DOHH2 (cell line): Measurements from ENCODE around the gene NRCAM.

Source experiments
- H3F3A ChIP-seq: fragments of 200-600 bp; sonication (generic), shearing (Covaris generic); 2 replicates; pipeline ENCODE4 v1.6.0; 2016; ENCODE audit warnings: antibody characterized with exemption, mild to moderate bottlenecking; ENCODE audit not compliant: control insufficient read depth, insufficient read depth
- H3K27ac ChIP-seq: fragments of 200-600 bp; sonication (generic); 2 replicates; pipeline ENCODE4 v1.5.1; 2014; ENCODE audit warnings: low read depth, mild to moderate bottlenecking, low read length, moderate library complexity
- H3K27me3 ChIP-seq: fragments of 200-600 bp; sonication (generic); 2 replicates; pipeline ENCODE4 v1.6.1; 2014; ENCODE audit warnings: mild to moderate bottlenecking, low read length, mixed read lengths; ENCODE audit not compliant: control insufficient read depth
- H3K36me3 ChIP-seq: fragments of 200-600 bp; sonication (generic); 2 replicates; pipeline ENCODE4 v1.6.1; 2014; ENCODE audit warnings: mild to moderate bottlenecking, low read length, moderate library complexity, mixed read lengths; ENCODE audit not compliant: control insufficient read depth
- H3K4me1 ChIP-seq: fragments of 200-600 bp; sonication (generic); 2 replicates; pipeline ENCODE4 v1.6.1; 2014; ENCODE audit warnings: mild to moderate bottlenecking, low read length, mixed read lengths; ENCODE audit not compliant: control insufficient read depth
- H3K4me2 ChIP-seq: fragments of 200-600 bp; sonication (generic); 2 replicates; pipeline ENCODE4 v1.6.0; 2014; ENCODE audit warnings: mild to moderate bottlenecking, low read length, moderate library complexity
- H3K4me3 ChIP-seq: fragments of 200-600 bp; sonication (generic); 2 replicates; pipeline ENCODE4 v1.5.1; 2014; ENCODE audit warnings: mild to moderate bottlenecking, low read length, mixed read lengths
- H3K79me2 ChIP-seq: fragments of 200-600 bp; sonication (generic); 2 replicates; pipeline ENCODE4 v1.6.1; 2014; ENCODE audit warnings: mild to moderate bottlenecking, low read length, mixed read lengths; ENCODE audit not compliant: control insufficient read depth
- H3K9me2 ChIP-seq: fragments of 200-600 bp; sonication (generic); replicated peaks from 2 replicates; pipeline ENCODE4 v1.6.1; 2014; ENCODE audit warnings: mild to moderate bottlenecking, low read length, mixed read lengths; ENCODE audit not compliant: control insufficient read depth
- H3K9me3 ChIP-seq: fragments of 200-600 bp; sonication (generic); 2 replicates; pipeline ENCODE4 v1.6.1; 2014; ENCODE audit warnings: antibody characterized with exemption, low read length, mixed read lengths; ENCODE audit not compliant: control insufficient read depth, insufficient read depth
- H4K20me1 ChIP-seq: fragments of 200-600 bp; sonication (generic); 2 replicates; pipeline ENCODE4 v1.6.0; 2014; ENCODE audit warnings: low read depth, mild to moderate bottlenecking, antibody characterized with exemption, low read length, moderate library complexity; ENCODE audit not compliant: control insufficient read depth, insufficient read depth
- EZH2phosphoT487 ChIP-seq: fragments of 200-600 bp; sonication (generic); IDR thresholded peaks from 2 replicates; pipeline ENCODE4 v1.6.1; 2017; ENCODE audit warnings: borderline replicate concordance, mild to moderate bottlenecking, antibody characterized with exemption, low read length, moderate library complexity, mixed read lengths
- TF ChIP-seq, protein P1 (sequence below): fragments of 200-600 bp; sonication (generic); IDR thresholded peaks from one replicate; pipeline ENCODE4 v1.5.1; 2014; ENCODE audit warnings: antibody characterized with exemption, mild to moderate bottlenecking, low read depth, low read length; ENCODE audit not compliant: poor library complexity, severe bottlenecking

The NRCAM gene

DNA sequence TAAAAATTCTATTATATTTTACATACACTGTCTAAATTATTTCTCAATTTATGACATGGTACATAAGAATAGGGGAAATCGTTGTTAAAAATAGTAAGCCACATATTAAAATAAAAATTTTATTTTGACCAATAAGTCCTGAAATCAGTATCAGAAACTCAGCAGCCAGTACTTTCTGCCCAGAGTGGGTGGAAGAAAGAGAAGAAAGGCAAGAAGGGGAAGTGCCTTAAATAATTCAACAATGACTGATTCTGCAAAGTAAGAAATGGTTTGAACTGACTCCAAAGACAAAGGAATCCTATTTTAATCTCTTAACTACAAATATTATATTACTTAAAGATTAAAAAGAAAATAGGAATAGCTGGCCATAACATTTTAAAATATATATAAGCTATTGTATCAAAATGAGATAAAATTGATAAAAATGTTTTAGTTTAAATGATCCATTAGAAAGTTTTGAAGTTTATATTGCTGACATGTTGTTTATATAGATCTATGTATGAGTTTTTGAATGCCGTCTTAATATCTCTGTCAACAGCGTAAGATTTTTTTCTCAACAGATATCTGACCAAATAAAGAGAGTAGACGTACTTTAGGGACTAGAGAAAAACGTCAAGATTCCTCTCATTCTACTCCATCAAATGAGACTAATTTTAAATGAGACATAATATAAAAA lies 30.2 kb upstream of the NRCAM start:
- no peaks in the 10 kb centered on the region for H3F3A ChIP-seq
- H3K27me3 ChIP-seq: no peaks in the 10 kb centered on the region
- H4K20me1 ChIP-seq: no peaks in the 10 kb centered on the region
- no peaks in the 10 kb centered on the region for H3K9me3 ChIP-seq
- no peak overlapping the region for H3K27ac ChIP-seq
- H3K4me2 ChIP-seq: no peak overlapping the region
- peaks cover 9% of the 10 kb centered on the region for H3K4me1 ChIP-seq
- H3K4me3 ChIP-seq: no peak overlapping the region
- no peaks in the 10 kb centered on the region for H3K79me2 ChIP-seq
- no peaks in the 10 kb centered on the region for H3K9me2 ChIP-seq
- TF ChIP-seq EZH2phosphoT487: no peak
- TF ChIP-seq, protein P1, sequence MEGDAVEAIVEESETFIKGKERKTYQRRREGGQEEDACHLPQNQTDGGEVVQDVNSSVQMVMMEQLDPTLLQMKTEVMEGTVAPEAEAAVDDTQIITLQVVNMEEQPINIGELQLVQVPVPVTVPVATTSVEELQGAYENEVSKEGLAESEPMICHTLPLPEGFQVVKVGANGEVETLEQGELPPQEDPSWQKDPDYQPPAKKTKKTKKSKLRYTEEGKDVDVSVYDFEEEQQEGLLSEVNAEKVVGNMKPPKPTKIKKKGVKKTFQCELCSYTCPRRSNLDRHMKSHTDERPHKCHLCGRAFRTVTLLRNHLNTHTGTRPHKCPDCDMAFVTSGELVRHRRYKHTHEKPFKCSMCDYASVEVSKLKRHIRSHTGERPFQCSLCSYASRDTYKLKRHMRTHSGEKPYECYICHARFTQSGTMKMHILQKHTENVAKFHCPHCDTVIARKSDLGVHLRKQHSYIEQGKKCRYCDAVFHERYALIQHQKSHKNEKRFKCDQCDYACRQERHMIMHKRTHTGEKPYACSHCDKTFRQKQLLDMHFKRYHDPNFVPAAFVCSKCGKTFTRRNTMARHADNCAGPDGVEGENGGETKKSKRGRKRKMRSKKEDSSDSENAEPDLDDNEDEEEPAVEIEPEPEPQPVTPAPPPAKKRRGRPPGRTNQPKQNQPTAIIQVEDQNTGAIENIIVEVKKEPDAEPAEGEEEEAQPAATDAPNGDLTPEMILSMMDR: no peak
- H3K36me3 ChIP-seq: peaks cover 12% of the 10 kb centered on the region

DNA sequence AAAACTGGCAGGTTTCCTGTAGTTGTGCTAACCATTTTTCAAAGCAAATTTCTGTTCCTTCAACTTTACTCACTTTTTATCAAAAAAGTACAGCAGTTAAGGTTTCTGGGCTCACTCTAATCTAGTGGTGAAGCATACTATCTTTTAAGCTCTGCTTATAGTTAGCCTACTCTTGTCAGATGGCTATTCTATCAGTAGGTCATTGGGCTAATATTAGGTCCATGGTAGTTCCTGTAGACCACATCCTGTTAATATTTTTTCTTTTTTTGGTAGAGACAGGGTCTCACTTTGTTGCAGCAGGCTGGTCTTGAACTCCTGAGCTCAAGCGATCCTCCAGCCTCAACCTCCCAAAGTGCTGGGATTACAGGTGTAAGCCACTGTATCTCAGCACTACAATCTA lies 27.9 kb upstream of the NRCAM start:
- H3K27ac ChIP-seq: no peak overlapping the region

DNA sequence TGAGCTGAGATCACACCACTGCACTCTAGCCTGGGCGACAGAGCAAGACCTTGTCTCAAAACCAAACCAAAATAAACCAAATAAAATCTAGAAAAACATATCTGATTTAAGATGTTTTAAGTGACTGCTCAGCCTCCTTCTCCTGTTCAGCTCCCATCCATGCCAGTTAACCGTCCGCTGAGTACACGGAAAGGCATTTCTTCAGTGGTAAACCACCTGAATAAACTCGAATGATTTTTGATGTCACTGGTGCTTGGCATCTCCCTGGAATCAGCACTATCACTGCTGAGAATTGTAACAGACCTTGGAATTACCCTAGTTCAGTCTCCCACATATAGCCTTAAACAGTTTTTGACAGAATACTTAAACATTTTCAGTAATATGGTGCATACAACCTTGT lies 24.1 kb upstream of the NRCAM start:
- Histone ChIP-seq H3K4me3 (no peak overlapping the region), H3K27me3 (no peaks in the 10 kb centered on the region), H3K4me1 (peaks cover 9% of the 10 kb centered on the region), H3K9me2 (no peaks in the 10 kb centered on the region), H3K27ac (no peak overlapping the region), H3K9me3 (no peaks in the 10 kb centered on the region), H3F3A (no peaks in the 10 kb centered on the region), H3K4me2 (no peak overlapping the region), H4K20me1 (no peaks in the 10 kb centered on the region), H3K36me3 (peaks cover 16% of the 10 kb centered on the region), H3K79me2 (no peaks in the 10 kb centered on the region)
- TF ChIP-seq, protein P1: no peak
- TF ChIP-seq EZH2phosphoT487: no peak

More for the DNA sequence above, 27.9 kb upstream of the NRCAM start:
- H3K9me3 ChIP-seq: no peaks in the 10 kb centered on the region
- TF ChIP-seq EZH2phosphoT487: no peak
- TF ChIP-seq, protein P1: no peak
- no peaks in the 10 kb centered on the region for H3K27me3 ChIP-seq
- no peak overlapping the region for H3K4me3 ChIP-seq
- no peaks in the 10 kb centered on the region for H3F3A ChIP-seq
- H3K9me2 ChIP-seq: no peaks in the 10 kb centered on the region
- H3K79me2 ChIP-seq: no peaks in the 10 kb centered on the region
- H3K4me2 ChIP-seq: peak overlapping the region; percentile 15; the same call in 1 of the 2 replicates
- no peaks in the 10 kb centered on the region for H4K20me1 ChIP-seq
- H3K36me3 ChIP-seq: peaks cover 12% of the 10 kb centered on the region
- H3K4me1 ChIP-seq: peaks cover 9% of the 10 kb centered on the region

DNA sequence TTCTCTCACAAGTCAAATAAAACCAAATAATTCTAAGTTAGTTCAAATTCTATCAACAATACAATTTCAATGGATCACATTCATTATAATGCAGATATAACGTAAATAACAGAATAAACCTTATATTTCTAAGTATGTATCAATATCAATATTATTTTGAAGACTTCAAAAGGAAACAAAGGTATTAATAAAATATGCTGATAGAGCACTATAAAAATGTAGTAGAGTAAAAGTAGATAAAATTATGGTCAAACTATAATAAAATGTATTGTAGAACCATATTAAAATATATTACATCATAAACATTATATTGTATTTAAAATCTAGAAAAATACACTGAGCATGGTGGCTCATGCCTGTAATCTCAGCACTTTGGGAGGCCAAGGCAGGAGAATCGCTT lies 23.5 kb upstream of the NRCAM start:
- H3K36me3 ChIP-seq: peaks cover 13% of the 10 kb centered on the region
- TF ChIP-seq EZH2phosphoT487: no peak
- TF ChIP-seq, protein P1: no peak
- no peaks in the 10 kb centered on the region for H3K9me3 ChIP-seq
- no peak overlapping the region for H3K4me2 ChIP-seq
- no peak overlapping the region for H3K4me3 ChIP-seq
- H3F3A ChIP-seq: no peaks in the 10 kb centered on the region
- no peak overlapping the region for H3K27ac ChIP-seq
- peaks cover 9% of the 10 kb centered on the region for H3K4me1 ChIP-seq
- H3K9me2 ChIP-seq: no peaks in the 10 kb centered on the region
- no peaks in the 10 kb centered on the region for H4K20me1 ChIP-seq
- no peaks in the 10 kb centered on the region for H3K79me2 ChIP-seq
- no peaks in the 10 kb centered on the region for H3K27me3 ChIP-seq
